Gastrocnemius medialis (tissue), 4 donors: ENCODE measurements around the gene SHOC2. TPM values are rescaled to one million over a fixed set of nuclear protein-coding genes. Genes with fewer than 3 reads are reported as not detected.

ENCODE experiments used
- ATAC-seq, 2 donors: fragments of 150-250 bp; one replicate each; pipeline ENCODE4 v1.9.1; 2016
- DNase-seq, 2 donors: peaks; one replicate each; pipeline ENCODE4 v3.0.0-alpha.2; 2019
- H3K27ac ChIP-seq, 4 donors: fragments of 200-600 bp; sonication (generic); 1 replicate in 1 of 4; 2 replicates in 3 of 4; pipeline ENCODE4 v1.5.1; 2016 to 2018; ENCODE audit warnings: mild to moderate bottlenecking in 2 of 4, moderate library complexity in 1 of 4
- H3K27me3 ChIP-seq, 3 donors: fragments of 200-600 bp; sonication (generic) in 2 of 3; 1 replicate in 1 of 3; 2 replicates in 2 of 3; pipeline versions ENCODE4 v1.5.1 to v1.6.0; 2016 to 2019; ENCODE audit warnings: mild to moderate bottlenecking in 1 of 3, moderate library complexity in 1 of 3
- H3K36me3 ChIP-seq, 2 donors: fragments of 200-600 bp; sonication (generic) in 1 of 2; one replicate each; pipeline ENCODE4 v1.5.1; 2017 to 2018
- H3K4me1 ChIP-seq, 2 donors: fragments of 200-600 bp; sonication (generic) in 1 of 2; one replicate each; pipeline ENCODE4 v1.5.1; 2016 to 2017; ENCODE audit warnings: mild to moderate bottlenecking in 2 of 2
- H3K4me3 ChIP-seq, 4 donors: fragments of 200-600 bp; sonication (generic) in 3 of 4; 1 replicate in 1 of 4; 2 replicates in 3 of 4; pipeline ENCODE4 v1.5.1; 2016 to 2019; ENCODE audit warnings: mild to moderate bottlenecking in 2 of 4
- H3K9me3 ChIP-seq, 3 donors: fragments of 200-600 bp; sonication (generic) in 2 of 3; 1 replicate in 1 of 3; 2 replicates in 2 of 3; pipeline ENCODE4 v1.5.1; 2016 to 2019
- POLR2A ChIP-seq, 2 donors: fragments of 450-650 bp; IDR thresholded peaks; one replicate each; pipeline ENCODE4 v1.6.1; 2017; ENCODE audit warnings: antibody characterized with exemption in 2 of 2, mild to moderate bottlenecking in 2 of 2, moderate library complexity in 2 of 2
- in situ Hi-C, 4 donors: fragments of 200-750 bp; cut with MboI; loops; one replicate each; pipeline versions ENCODE4 v1.15.0 to v1.8.0; 2017; ENCODE audit warnings: low sequenced_read_pairs in 4 of 4
- intact Hi-C: fragments of 100-400 bp; cut with DNase I; formaldehyde crosslinking; loops from one replicate; pipeline ENCODE4 v1.15.1; 2023; ENCODE audit warnings: low total_unique reads
- total RNA-seq, 4 donors: library from RNA; depleted of rRNA; stranded (reverse); fragments of >200 nt; gene quantifications; one replicate each; pipeline versions ENCODE4 v1.1.0 to v1.2.3, GENCODE V29; 2016
- TF ChIP-seq, protein P1 (sequence below), 5 experiments: fragments of 450-650 bp in 3 of 5; fragments of 200-600 bp in 2 of 5; sonication (generic) in 2 of 5; IDR thresholded peaks in 4 of 5; conservative IDR thresholded peaks in 1 of 5; 1 replicate in 4 of 5; 2 replicates in 1 of 5; pipeline ENCODE4 v1.5.1; 2016 to 2019; ENCODE audit warnings: antibody characterized with exemption in 5 of 5, mild to moderate bottlenecking in 3 of 5, moderate library complexity in 3 of 5

Gene SHOC2
- total RNA-seq, 4 donors from 2014 or later = 35.3 to 51.5 (median 43.5) TPM

DNA sequence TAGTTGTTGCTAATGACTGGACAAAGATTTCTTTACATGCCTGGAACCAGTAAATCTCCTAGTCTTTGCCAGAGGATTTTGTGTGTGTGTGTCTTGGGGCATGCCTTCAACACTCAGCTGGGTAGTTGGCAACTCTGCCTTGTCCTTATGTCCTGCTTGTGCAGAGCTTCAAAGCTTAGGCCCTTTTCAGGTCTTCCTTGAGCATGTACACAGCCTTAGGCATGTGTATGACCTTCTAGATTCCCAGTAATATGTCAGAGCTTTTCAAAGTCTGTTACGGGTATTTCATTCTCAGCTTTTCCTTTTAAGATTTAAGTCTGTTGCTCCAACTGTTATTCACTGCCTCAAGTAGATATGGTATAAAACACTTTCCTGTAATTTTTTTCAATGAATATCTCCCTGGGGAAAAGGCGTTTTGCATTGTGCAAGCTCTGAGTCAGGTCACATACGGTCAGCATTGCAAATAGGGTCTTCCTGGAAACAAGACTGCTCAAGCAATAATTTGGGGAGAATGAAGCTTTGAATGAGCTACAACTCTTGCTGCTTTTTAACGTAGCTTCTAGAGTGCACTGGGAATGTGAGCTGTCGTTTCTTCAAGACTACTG, 25.5 kb downstream of the SHOC2 start:
- in situ Hi-C loops = no loop called here
- Histone ChIP-seq H3K27me3 (no peaks in the 10 kb centered on the region), H3K27ac (no peak overlapping the region), H3K4me1 (peaks cover 16 to 17% of the 10 kb centered on the region in 2 donors), H3K9me3 (no peaks in the 10 kb centered on the region), H3K4me3 (no peak overlapping the region), H3K36me3 (no peaks in the 10 kb centered on the region)
- ATAC-seq = peak; percentile 30 to 39
- TF ChIP-seq, protein P1, sequence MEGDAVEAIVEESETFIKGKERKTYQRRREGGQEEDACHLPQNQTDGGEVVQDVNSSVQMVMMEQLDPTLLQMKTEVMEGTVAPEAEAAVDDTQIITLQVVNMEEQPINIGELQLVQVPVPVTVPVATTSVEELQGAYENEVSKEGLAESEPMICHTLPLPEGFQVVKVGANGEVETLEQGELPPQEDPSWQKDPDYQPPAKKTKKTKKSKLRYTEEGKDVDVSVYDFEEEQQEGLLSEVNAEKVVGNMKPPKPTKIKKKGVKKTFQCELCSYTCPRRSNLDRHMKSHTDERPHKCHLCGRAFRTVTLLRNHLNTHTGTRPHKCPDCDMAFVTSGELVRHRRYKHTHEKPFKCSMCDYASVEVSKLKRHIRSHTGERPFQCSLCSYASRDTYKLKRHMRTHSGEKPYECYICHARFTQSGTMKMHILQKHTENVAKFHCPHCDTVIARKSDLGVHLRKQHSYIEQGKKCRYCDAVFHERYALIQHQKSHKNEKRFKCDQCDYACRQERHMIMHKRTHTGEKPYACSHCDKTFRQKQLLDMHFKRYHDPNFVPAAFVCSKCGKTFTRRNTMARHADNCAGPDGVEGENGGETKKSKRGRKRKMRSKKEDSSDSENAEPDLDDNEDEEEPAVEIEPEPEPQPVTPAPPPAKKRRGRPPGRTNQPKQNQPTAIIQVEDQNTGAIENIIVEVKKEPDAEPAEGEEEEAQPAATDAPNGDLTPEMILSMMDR (IDR thresholded peaks at IDR 0.05 in 4 of 5, conservative IDR thresholded peaks at IDR 0.05 in 1 of 5) = no peak
- no peak for TF ChIP-seq POLR2A (IDR thresholded peaks at IDR 0.05)
- intact Hi-C loops = no loop called here
- DNase-seq = no peak

DNA sequence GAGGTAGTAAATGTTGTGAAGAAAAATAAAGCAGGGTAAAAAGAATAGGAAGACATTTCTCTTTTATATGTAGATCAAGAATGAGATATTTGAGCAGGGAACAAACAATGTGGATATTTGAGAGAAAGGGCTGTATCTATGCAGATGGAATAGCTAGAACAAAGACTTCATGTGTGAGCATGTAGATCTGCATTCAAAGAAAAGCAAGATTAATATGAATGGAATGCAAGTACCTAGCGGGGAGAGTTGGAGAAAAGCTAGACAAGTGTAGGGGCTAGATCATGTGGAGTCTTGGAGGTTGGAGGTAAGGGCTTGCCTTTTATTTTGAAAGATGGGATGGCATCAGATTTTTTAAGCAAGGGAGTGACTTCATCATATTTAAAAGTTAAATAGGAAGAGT, 27.1 kb downstream of the SHOC2 start:
- in situ Hi-C loops (no loop called here), intact Hi-C loops (no loop called here)
- H3K36me3 ChIP-seq = no peaks in the 10 kb centered on the region
- H3K9me3 ChIP-seq = no peaks in the 10 kb centered on the region
- TF ChIP-seq, protein P1 (IDR thresholded peaks at IDR 0.05 in 4 of 5, conservative IDR thresholded peaks at IDR 0.05 in 1 of 5) = no peak
- no peak for TF ChIP-seq POLR2A (IDR thresholded peaks at IDR 0.05)
- H3K27me3 ChIP-seq = no peaks in the 10 kb centered on the region
- no peak overlapping the region for H3K4me3 ChIP-seq
- H3K27ac ChIP-seq = no peak overlapping the region
- ATAC-seq (no peak), DNase-seq (no peak)
- peaks cover 16% of the 10 kb centered on the region in 2 donors for H3K4me1 ChIP-seq

DNA sequence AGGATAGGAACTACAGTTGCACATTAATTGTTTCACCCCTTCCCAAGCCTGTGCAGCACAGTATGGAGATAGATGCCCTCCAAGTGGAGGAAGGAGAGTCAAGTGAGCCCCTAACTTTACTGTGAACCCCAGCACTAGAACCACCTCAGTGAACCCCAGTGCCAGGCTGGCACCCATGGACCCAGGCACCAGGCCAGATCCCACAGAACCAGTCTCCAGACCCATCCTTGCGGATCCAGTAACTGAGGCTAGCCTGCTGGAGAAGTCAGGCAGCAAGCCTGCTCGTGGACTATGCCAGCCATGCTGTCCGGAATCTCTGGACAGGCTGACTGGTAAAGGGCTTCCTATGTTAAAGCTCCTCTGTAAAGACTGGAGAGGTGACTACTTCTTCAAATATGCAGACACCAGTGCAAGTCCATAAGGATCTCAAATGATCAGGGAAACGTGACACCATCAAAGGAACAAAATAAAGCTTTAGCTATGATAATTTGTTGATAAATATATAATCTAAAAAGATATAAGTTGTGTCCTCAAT, 27.7 kb downstream of the SHOC2 start:
- TF ChIP-seq, protein P1 (IDR thresholded peaks at IDR 0.05 in 4 of 5, conservative IDR thresholded peaks at IDR 0.05 in 1 of 5) = no peak
- TF ChIP-seq POLR2A (IDR thresholded peaks at IDR 0.05) = no peak
- intact Hi-C loops = no loop called here
- H3K4me3 ChIP-seq = no peak overlapping the region
- no peaks in the 10 kb centered on the region for H3K27me3 ChIP-seq
- no peak overlapping the region for H3K27ac ChIP-seq
- H3K4me1 ChIP-seq = peaks cover 16% of the 10 kb centered on the region in 2 donors
- DNase-seq (no peak), ATAC-seq (no peak)
- no peaks in the 10 kb centered on the region for H3K9me3 ChIP-seq
- no peaks in the 10 kb centered on the region for H3K36me3 ChIP-seq
- in situ Hi-C loops = no loop called here

- Histone ChIP-seq H3K4me1 (no peaks in the 10 kb centered on the region), H3K9me3 (no peaks in the 10 kb centered on the region), H3K27me3 (no peaks in the 10 kb centered on the region), H3K4me3 (no peak overlapping the region), H3K36me3 (peaks cover 0 to 4% of the 10 kb centered on the region in 2 donors), H3K27ac (no peak overlapping the region)
- intact Hi-C loops (no loop called here), in situ Hi-C loops (no loop called here)
- no peak for DNase-seq
- ATAC-seq = no peak
- TF ChIP-seq, protein P1 (IDR thresholded peaks at IDR 0.05 in 4 of 5, conservative IDR thresholded peaks at IDR 0.05 in 1 of 5) = no peak
- no peak for TF ChIP-seq POLR2A (IDR thresholded peaks at IDR 0.05)
These were observed 32.0 kb downstream of the SHOC2 start for GRCh38 chr10:110951381-110951780.
